GM12891 (cell line): Measurements from ENCODE around the gene ARID2.

ENCODE experiments used
- POLR2A ChIP-seq: IDR thresholded peaks from 2 replicates; pipeline ENCODE4 v1.6.1; 2011; ENCODE audit warnings: low read depth, low read length, control low read depth
- POLR2AphosphoS5 ChIP-seq: IDR thresholded peaks from 2 replicates; pipeline ENCODE4 v1.6.1; 2011; ENCODE audit warnings: low read depth, low read length, control low read depth
- TAF1 ChIP-seq: IDR thresholded peaks from 2 replicates; pipeline ENCODE4 v1.6.1; 2011; ENCODE audit warnings: low read depth, low read length, control low read depth

GRCh38 chr12:45704968-45705367 is 24.5 kb upstream of the ARID2 start:
- no peak for TF ChIP-seq POLR2A
- TF ChIP-seq POLR2AphosphoS5, result no peak
- TF ChIP-seq TAF1, result no peak
